PFSK-1 (cell line): Measurements from ENCODE around the gene C11orf52.

ENCODE experiments used
- FOXP2 ChIP-seq: optimal IDR thresholded peaks from 2 replicates; pipeline ENCODE3; 2011; ENCODE audit warnings: borderline replicate concordance, control low read depth, inconsistent platforms; ENCODE audit not compliant: insufficient read depth; ENCODE audit errors: extremely low read length, extremely low read depth
- POLR2AphosphoS5 ChIP-seq: IDR thresholded peaks from 2 replicates; pipeline ENCODE4 v1.6.1; 2012; ENCODE audit warnings: low read depth, mild to moderate bottlenecking, control low read depth, low read length, moderate library complexity
- REST ChIP-seq, 2 experiments: IDR thresholded peaks; 2 replicates each; pipeline versions ENCODE4 v1.6.1 to v1.8.0; 2011 to 2012; ENCODE audit warnings: low read depth in 2 of 2, low read length in 2 of 2, control low read depth in 1 of 2, inconsistent platforms in 1 of 2, mild to moderate bottlenecking in 1 of 2, moderate library complexity in 1 of 2; ENCODE audit not compliant: insufficient read depth in 1 of 2
- SIN3A ChIP-seq: IDR thresholded peaks from 2 replicates; pipeline ENCODE4 v1.6.1; 2012; ENCODE audit warnings: mild to moderate bottlenecking, low read length, moderate library complexity, borderline replicate concordance; ENCODE audit not compliant: insufficient read depth
- TAF1 ChIP-seq: IDR thresholded peaks from 2 replicates; pipeline ENCODE4 v1.6.1; 2012; ENCODE audit warnings: low read length, control low read depth, borderline replicate concordance; ENCODE audit not compliant: insufficient read depth

Gene C11orf52

GRCh38 chr11:111967649-111968048 lies 48.9 kb downstream of the C11orf52 start:
- no peak for TF ChIP-seq SIN3A
- TF ChIP-seq FOXP2 = no peak
- TF ChIP-seq POLR2AphosphoS5 = no peak
- TF ChIP-seq REST (IDR thresholded peaks at IDR 0.05; ENCODE audit: insufficient read depth in 1 of 2, low read depth in 2 of 2, low read length in 2 of 2) = no peak
- no peak for TF ChIP-seq TAF1

- no peak for TF ChIP-seq SIN3A
- TF ChIP-seq TAF1 = no peak
- TF ChIP-seq FOXP2 = no peak
- no peak for TF ChIP-seq REST (IDR thresholded peaks at IDR 0.05; ENCODE audit: insufficient read depth in 1 of 2, low read depth in 2 of 2, low read length in 2 of 2)
- TF ChIP-seq POLR2AphosphoS5 = no peak
Observed at GRCh38 chr11:111969344-111969743, 50.6 kb downstream of the C11orf52 start.

- TF ChIP-seq TAF1 (no peak), FOXP2 (no peak), SIN3A (no peak), REST (IDR thresholded peaks at IDR 0.05; ENCODE audit: insufficient read depth in 1 of 2, low read depth in 2 of 2, low read length in 2 of 2) (no peak), POLR2AphosphoS5 (no peak)
Observed at GRCh38 chr11:111974446-111974845, 55.7 kb downstream of the C11orf52 start.

GRCh38 chr11:111975076-111975806 lies 56.5 kb downstream of the C11orf52 start:
- no peak for TF ChIP-seq POLR2AphosphoS5

- no peak for TF ChIP-seq SIN3A
- TF ChIP-seq TAF1 = no peak
- no peak for TF ChIP-seq FOXP2
- no peak for TF ChIP-seq POLR2AphosphoS5
- TF ChIP-seq REST (IDR thresholded peaks at IDR 0.05; ENCODE audit: insufficient read depth in 1 of 2, low read depth in 2 of 2, low read length in 2 of 2) = no peak
Observed at GRCh38 chr11:111976119-111976766, 57.5 kb downstream of the C11orf52 start.
